Activated CD4-positive, alpha-beta T cell treated with anti-CD3 and anti-CD28 coated beads, Interleukin-2, Interleukin-4, amounts not matched to agents 100 ng/mL and 50 ng/mL, durations not matched to agents 16 hours and 8 hours (primary cell): ENCODE measurements around the gene MAPKAP1.

ENCODE experiments used
- DNase-seq: peaks from one replicate; pipeline ENCODE4 v3.0.0-alpha.2; 2020; ENCODE audit warnings: low spot score

Gene MAPKAP1

DNA sequence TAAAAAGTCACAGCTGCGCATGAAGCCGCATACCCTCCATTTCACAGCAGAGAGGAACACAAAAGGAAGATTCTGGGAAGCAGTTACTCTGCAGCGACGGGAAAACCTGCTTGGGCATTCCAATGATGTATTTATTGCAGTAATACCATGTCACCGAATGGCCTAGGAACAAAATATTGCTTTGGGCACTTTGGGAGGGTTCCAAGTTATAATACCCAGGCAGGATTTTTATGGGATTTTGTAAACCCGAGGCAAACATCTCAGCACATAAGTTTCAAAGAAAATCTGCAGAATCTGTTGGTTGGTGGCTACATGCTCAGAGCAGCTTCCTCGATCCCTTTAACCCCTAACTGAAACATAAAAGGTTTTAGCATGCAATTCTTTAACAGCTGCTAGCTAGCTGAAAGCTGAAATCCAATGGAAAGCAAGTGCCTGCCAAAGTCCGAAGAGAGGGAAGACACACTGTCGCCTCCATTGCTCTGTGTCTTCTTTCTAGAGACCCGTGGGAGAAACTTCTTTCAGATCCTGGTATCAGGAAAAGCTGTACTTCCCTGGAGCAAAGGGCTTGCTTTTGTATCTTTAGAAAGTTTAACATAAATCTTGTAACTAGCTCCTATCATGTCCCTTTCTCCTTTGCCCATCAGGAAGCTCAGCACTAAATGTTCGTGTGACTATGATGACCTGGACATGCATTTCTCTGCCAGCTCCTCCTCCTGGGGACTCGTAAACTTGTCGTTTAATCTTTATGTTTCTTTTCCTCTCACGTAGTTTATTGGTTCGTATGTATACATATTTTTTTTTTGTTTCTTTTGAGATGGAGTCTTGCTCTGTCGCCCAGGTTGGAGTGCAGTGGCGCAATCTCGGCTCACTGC is 195.0 kb downstream of the MAPKAP1 start:
- no peak for DNase-seq

GRCh38 chr9:125510980-125511379 is 196.0 kb downstream of the MAPKAP1 start:
- no peak for DNase-seq

DNA sequence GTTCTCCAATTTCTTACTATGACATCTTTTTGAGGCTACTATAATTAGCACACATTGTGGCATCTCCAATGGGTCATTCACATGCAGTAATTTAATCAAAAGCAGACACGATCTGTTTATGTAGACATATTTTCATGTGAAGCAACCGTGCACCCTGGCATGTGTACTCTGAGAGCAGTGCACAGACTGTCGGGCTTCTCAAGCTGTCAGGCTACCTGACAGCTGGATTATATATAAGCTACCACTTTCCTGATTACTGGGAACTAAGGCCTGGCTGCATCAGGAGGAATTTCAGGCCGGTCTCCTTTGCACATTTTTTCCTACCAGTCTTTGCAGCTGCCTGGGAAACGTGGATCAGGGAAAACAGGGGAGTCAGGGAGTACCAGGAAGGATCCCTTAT is 197.5 kb downstream of the MAPKAP1 start:
- no peak for DNase-seq

GRCh38 chr9:125508249-125508648 is 198.8 kb downstream of the MAPKAP1 start:
- DNase-seq: no peak

DNA sequence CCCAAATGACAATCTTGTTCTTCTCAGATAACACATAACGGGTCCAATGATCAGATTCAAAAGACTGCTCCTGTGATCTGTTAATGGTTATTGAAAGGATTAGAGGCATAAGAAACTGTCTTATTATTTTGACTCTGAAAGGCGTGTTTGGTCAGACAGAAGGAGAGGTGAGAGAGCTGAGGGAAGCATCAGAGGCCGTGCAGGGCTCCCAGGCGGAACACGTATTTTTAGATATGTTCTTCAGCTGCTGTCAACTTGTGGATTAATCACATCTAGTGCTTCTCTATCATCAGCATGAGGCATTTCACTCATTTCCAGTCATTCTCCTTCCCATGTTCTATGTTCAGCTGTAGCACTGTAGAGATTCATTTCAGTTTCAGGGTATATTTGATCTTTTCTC is 199.8 kb downstream of the MAPKAP1 start:
- no peak for DNase-seq

- no peak for DNase-seq
Measured at GRCh38 chr9:125505988-125506438, 201.0 kb downstream of the MAPKAP1 start.

GRCh38 chr9:125504616-125505015 is 202.4 kb downstream of the MAPKAP1 start:
- no peak for DNase-seq

DNA sequence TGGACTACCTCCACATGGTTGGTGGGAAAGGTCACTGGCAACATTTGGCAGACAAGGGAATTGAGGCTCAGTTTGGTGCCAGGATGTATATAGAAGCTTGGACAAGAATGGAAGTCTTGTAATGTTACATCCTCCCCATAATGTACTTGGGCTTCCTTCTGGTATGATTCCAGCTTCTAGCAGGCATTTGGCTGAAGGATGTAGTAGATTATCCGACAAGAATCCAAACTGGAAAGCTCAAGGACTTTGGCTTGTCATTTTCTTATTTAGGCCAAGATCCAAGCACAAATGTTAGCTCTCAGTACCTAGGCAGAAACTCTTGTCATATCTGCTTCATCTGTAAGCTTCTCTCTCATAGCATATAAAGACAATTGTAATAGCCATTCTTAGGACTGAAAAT is 209.1 kb downstream of the MAPKAP1 start:
- no peak for DNase-seq

DNA sequence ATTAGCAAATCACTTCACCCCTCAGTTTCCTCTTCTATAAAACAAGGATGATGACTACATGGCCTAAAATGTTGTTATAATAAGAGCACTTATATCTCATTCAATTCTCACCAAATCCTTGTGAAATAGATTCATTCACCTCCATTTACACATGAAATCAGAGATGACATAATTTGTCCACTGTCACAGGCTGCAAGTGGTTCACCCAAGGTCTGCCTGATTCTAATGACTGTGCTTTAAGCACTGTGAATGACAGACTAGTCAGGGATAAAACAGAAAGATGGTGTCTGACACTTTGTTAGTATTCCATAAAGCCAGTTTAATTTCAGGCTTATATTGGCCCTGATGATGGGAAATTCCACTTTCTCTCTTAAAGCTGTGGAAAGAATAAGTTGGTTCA is 209.5 kb downstream of the MAPKAP1 start:
- no peak for DNase-seq

- no peak for DNase-seq
Measured at GRCh38 chr9:125496313-125496834, 210.6 kb downstream of the MAPKAP1 start.

DNA sequence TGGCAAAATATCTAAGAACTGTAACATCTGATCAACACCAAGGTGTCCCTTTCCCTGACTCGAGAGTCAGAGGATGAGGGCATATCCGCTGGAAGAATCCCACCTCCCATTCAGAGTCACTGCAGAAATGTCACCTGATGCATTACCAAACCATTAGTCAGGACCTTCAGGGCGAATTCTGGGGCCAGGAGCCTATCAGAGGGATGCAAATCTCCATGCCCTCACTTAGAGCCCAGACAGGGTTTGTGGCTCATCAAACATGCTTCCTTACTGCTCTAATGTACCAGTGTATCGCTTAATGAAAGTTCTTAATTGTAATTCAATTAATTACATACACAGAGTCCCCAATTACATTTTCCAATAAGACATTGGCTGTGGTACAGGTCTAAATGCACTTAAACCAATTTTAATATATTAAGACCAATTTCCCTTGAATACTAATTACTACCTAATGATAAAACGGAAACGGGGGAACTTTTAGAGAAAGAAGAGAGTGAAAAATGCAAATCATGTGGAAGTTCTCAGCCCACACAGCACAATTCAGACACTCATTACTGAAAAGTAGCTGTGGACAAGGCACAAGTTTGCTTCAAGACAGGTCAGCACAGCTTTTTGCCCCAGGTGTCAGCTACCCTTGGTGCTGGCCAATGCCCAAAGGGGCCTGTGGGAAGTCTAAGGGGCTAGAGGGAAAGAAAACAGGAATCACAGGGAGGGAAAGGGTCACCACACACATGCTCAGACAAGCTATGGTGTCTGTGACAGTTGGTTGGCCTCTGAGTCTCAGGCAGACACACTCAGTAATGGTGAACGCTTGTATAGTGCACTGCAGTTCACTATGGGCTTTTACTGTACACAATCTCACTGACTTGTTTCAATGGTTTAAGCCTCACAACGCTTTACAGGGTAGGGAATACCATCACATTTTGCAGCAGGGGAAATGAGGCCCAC is 211.6 kb downstream of the MAPKAP1 start:
- no peak for DNase-seq

DNA sequence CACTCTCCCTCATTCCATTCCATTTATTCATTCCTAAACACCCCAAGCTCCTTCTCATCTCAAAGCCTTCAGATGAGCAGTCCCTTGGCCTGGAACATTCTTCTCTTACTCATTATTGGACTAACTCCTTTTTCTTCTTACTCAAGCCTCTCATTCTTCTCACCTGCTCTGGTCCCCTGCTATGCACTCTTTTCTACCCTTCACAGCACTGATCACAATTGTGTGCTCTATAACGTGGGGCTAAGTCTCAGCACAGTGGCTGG is 212.4 kb downstream of the MAPKAP1 start:
- DNase-seq: no peak

DNA sequence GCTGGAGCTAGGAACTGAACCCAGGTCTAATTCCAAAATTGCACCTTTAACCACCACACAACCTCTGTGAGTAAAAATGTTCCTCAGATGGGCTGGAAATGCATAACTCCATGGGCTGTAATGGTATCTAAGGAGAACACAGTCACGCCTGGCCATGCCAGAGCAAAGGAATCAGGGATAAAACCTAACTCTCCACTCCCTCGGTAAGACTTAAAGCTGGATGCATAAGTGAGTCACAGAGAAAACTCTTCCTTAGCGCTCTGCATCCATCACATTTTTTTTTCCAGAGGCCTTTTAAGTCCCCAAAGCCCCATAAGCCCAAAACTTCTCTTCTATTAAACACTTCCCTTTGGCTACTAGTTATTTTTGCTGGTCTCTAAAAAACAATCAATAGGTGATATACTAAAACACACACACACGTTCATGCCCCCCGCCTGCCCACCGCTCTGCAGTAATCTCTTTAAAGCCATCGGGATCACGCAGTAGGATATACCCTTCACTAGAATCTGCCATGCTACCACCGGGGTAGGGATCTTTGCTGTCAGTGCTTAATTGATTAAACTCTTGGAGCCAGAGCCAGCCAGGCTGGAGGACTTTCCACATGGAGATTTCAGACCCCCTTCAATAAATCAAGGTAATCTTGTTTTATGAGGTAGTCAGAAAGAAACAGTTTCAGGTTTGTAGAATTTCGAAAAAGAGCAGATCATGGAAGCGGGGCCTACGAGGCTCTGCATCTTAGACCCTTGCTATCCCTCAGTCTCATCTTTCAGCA is 212.9 kb downstream of the MAPKAP1 start:
- DNase-seq: no peak

DNA sequence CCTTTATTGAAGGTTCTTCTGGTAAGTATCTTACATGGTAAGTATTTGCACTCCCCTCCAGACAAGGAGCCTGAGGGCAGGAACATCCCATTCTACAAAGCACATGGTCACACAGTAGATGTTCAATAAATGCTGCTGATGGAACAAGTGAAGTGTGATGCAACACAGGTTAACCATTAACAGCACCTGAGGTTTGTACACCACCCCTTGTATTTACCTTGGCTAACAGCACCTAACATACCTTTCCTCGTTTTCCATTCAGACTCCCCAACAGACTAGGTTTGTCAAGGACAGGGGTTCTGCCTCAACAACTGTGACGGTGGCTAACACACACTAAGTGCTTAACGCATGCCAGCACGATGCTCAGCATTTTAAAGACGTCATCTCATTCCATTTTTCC is 213.6 kb downstream of the MAPKAP1 start:
- DNase-seq: no peak

GRCh38 chr9:125492719-125493118 is 214.3 kb downstream of the MAPKAP1 start:
- no peak for DNase-seq

DNA sequence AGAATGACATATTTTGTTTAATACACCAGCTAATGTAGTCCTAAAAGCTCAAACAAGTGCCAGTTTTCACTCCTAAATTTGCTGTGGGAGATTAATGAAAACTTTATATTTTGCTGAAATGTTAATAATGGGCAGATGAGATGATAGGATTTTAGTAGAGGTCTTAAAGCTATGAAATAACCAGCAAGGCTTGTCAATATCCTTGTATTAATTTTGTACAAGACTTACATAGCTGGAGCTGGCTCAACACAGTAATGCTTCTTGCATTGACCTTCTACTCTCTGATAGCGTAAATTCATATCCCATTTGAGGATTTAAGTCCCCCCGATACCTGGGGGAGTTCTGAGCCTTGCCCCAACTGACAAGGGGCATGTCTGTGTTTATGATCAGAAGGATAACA is 219.2 kb downstream of the MAPKAP1 start:
- DNase-seq: no peak

GRCh38 chr9:125486576-125486975 is 220.4 kb downstream of the MAPKAP1 start:
- no peak for DNase-seq

DNA sequence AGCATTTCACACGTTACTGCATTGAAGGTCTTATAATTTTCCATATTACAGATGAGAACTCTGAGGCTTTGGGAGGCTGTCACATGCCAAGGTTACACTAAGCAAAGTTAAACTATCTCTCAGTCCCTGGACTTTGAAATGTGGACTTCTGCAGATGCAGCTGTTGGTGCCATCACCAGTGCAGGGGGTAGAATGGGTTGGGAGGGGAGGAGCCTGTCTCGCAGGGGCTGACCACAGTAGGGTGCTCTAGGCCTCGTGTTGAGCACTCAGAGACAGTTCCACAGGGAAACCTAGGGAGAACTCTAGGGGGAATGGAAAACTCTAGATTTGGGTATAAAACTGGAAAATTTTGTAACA is 220.9 kb downstream of the MAPKAP1 start:
- DNase-seq: no peak

GRCh38 chr9:125485471-125486151 is 221.4 kb downstream of the MAPKAP1 start:
- DNase-seq: no peak

DNA sequence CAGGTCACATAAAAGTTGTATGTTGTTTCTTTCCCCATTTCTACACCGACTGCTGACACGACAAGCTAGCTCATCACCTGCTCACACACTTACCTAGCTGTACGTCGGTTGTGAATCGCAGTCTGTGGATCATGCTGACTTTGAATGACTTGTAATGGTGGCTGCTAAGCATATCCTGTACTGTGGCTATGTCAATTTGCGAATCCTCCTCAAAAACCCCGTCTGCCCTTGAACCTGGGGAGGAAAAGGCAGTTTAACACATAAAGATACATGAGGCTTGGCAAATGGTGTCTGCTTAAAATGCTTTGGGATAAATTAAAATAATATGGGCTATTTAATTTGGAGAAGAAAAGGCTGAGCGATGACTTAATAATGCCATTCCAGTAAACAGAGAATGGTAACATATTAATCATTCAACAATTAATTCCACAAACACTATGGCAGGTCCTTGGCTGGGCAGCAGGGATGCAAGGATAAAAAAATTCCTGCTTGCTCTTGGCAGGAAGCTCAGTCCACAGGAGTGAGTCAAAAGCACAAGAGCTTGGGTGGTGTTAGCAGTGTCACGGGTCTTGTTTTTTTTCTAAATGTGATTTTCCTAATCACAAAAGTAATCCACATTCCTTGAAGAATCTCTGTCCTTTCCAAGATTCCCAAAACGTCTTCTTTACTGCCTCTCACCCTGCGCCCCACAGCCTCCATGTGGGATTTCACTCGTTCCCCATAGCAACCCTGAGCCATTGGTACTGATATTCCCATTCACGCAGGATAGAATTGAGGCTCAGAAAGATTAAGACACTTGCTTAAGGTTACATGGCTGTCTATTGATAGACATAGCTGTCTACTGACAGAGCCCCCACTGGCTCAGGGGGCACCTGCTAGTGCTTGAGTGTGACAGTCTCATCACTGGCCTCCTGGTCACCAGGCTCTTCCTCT is 222.4 kb downstream of the MAPKAP1 start:
- no peak for DNase-seq

DNA sequence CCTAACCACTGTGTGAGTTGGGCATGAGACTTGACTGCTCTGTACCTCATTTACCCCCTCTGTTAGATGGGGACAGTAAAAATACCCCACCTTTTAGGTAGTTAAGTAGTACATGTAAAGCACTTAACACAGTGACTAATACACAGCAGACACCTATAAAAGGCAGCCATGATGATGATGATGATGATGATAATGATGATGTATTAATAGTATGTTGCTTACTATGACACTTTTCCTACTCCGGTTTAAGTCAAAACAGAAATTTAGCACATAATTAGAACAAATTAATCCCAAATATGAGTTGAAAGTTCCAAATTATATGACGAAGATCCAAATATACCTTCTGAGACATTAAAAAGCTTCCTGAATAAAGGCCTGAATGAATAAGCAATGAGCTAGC is 223.3 kb downstream of the MAPKAP1 start:
- no peak for DNase-seq
